K562 (cell line): ENCODE measurements around the gene SHROOM3. TPM values are rescaled to one million over a fixed set of nuclear protein-coding genes. Genes with fewer than 3 reads are reported as not detected.

Source experiments
- ATAC-seq: fragments of 200-7000 bp; cut with Tn5 transposase; 3 replicates; pipeline ENCODE4 v1.9.1; 2020; ENCODE audit warnings: moderate library complexity
- BruUV-seq: library from RNA; stranded (reverse); fragments of 400-500 nt; replicated peaks from 2 replicates; lab custom pipeline; 2021; lab: Mats Ljungman, UMichigan
- CTCF ChIA-PET: fragments of 300-600 bp; formaldehyde crosslinking; extraction: SDS; loops from one replicate; lab custom pipeline; 2021; ENCODE audit warnings: low intra/inter-chr PET ratio; lab: Yijun Ruan, JAX
- POLR2A ChIA-PET: fragments of 300-600, 350-650 bp; sonication (Branson Sonifier 250); formaldehyde crosslinking; extraction: SDS; loops from one replicate; lab custom pipeline; 2021; ENCODE audit warnings: antibody characterized with exemption, inconsistent platforms; lab: Yijun Ruan, JAX
- DNase-seq, 4 experiments: peaks; one replicate each; pipeline versions ENCODE4 v3.0.0 to v3.0.0-alpha.2; 2011 to 2018; ENCODE audit warnings: low spot score in 3 of 4, mixed read lengths in 3 of 4; ENCODE audit errors: extremely low read depth in 1 of 4
- FAIRE-seq: peaks from 2 replicates; lab custom pipeline; 2011; peaks lifted over from hg19 to GRCh38; lab: Jason Lieb, UNC
- H2AFZ ChIP-seq: 2 replicates; pipeline ENCODE4 v1.6.0; 2011; ENCODE audit warnings: low read depth, low read length, control low read depth, inconsistent platforms
- H3K27ac ChIP-seq: fragments of 200-600 bp; 3 replicates; pipeline ENCODE4 v1.8.0; 2011; ENCODE audit warnings: low read depth, mild to moderate bottlenecking, control low read depth, inconsistent platforms, low read length, moderate library complexity, mixed read lengths; ENCODE audit errors: extremely low read depth
- H3K27me3 ChIP-seq, 2 experiments: fragments of 300-600 bp in 1 of 2; 2 replicates in 1 of 2; 3 replicates in 1 of 2; pipeline versions ENCODE4 v1.6.0 to v1.8.0; 2011; ENCODE audit warnings: inconsistent platforms in 2 of 2, low read length in 2 of 2, mild to moderate bottlenecking in 1 of 2, mixed read lengths in 1 of 2, moderate library complexity in 1 of 2; ENCODE audit not compliant: control insufficient read depth in 2 of 2, insufficient read depth in 2 of 2
- H3K36me3 ChIP-seq: fragments of 300-600 bp; 3 replicates; pipeline ENCODE4 v1.8.0; 2011; ENCODE audit warnings: mild to moderate bottlenecking, low read length, inconsistent platforms; ENCODE audit not compliant: control insufficient read depth, insufficient read depth
- H3K4me1 ChIP-seq, 2 experiments: fragments of 200-600 bp in 1 of 2; replicated peaks in 1 of 2; 2 replicates in 1 of 2; 3 replicates in 1 of 2; pipeline versions ENCODE4 v1.5.1 to v1.8.0; 2011; ENCODE audit warnings: inconsistent platforms in 2 of 2, low read length in 2 of 2, mild to moderate bottlenecking in 1 of 2, mixed read lengths in 1 of 2, moderate library complexity in 1 of 2; ENCODE audit not compliant: control insufficient read depth in 2 of 2, insufficient read depth in 2 of 2
- H3K4me2 ChIP-seq: 2 replicates; pipeline ENCODE4 v1.6.1; 2011; ENCODE audit warnings: low read length, control low read depth, inconsistent platforms, mixed read lengths; ENCODE audit not compliant: insufficient read depth
- H3K4me3 ChIP-seq: fragments of 200-600 bp; sonication (generic), shearing (Covaris generic); 2 replicates; pipeline ENCODE4 v1.5.1; 2016; ENCODE audit warnings: control low read depth, inconsistent platforms
- H3K79me2 ChIP-seq: fragments of 200-600 bp; 3 replicates; pipeline ENCODE4 v1.8.0; 2011; ENCODE audit warnings: low read length, inconsistent platforms; ENCODE audit not compliant: control insufficient read depth, insufficient read depth
- H3K9ac ChIP-seq, 2 experiments: 2 replicates each; pipeline versions ENCODE4 v1.6.0 to v1.6.1; 2011; ENCODE audit warnings: low read depth in 2 of 2, low read length in 2 of 2, control low read depth in 1 of 2, inconsistent platforms in 1 of 2, mild to moderate bottlenecking in 1 of 2, mixed read lengths in 1 of 2; ENCODE audit not compliant: insufficient read depth in 1 of 2
- H3K9me1 ChIP-seq: one replicate; pipeline ENCODE4 v1.6.0; 2011; ENCODE audit warnings: inconsistent platforms, mild to moderate bottlenecking, low read length, moderate library complexity; ENCODE audit not compliant: control insufficient read depth, insufficient read depth
- H3K9me3 ChIP-seq: replicated peaks from 2 replicates; pipeline ENCODE4 v1.5.1; 2011; ENCODE audit warnings: low read depth, low read length, inconsistent platforms; ENCODE audit not compliant: control insufficient read depth, insufficient read depth
- H4K20me1 ChIP-seq: replicated peaks from 2 replicates; pipeline ENCODE4 v1.6.1; 2011; ENCODE audit warnings: low read length, inconsistent platforms, mixed read lengths; ENCODE audit not compliant: control insufficient read depth, insufficient read depth
- ARID1B ChIP-seq: fragments of 450-650 bp; IDR thresholded peaks from 2 replicates; pipeline ENCODE4 v1.6.1; 2016; ENCODE audit warnings: antibody characterized with exemption, mild to moderate bottlenecking, inconsistent platforms
- CREB5 ChIP-seq: fragments of 250-450 bp; sonication (Bioruptor Pico); IDR thresholded peaks from 2 replicates; pipeline ENCODE4 v1.5.0; 2020; ENCODE audit warnings: mild to moderate bottlenecking
- EHMT2 ChIP-seq: fragments of 450-650 bp; IDR thresholded peaks from 2 replicates; pipeline ENCODE4 v1.6.1; 2018; ENCODE audit warnings: antibody characterized with exemption
- EWSR1 ChIP-seq: fragments of 450-650 bp; IDR thresholded peaks from 2 replicates; pipeline ENCODE4 v1.6.1; 2018; ENCODE audit warnings: borderline replicate concordance, mild to moderate bottlenecking, low read depth, moderate library complexity; ENCODE audit not compliant: partially characterized antibody
- FOS ChIP-seq: IDR thresholded peaks from 3 replicates; pipeline ENCODE4 v1.6.1; 2011; ENCODE audit not compliant: insufficient read length; ENCODE audit errors: extremely low read depth
- FOXA3 ChIP-seq, 2 experiments: fragments of 450-650 bp in 1 of 2; sonication (generic) in 1 of 2; formaldehyde crosslinking; IDR thresholded peaks in 1 of 2; conservative IDR thresholded peaks in 1 of 2; 2 replicates each; pipeline versions ENCODE4 v1.4.0 to v1.8.0; 2020 to 2022; ENCODE audit warnings: mild to moderate bottlenecking in 2 of 2, missing genetic modification reagents in 1 of 2
- MTA1 ChIP-seq: fragments of 450-650 bp; IDR thresholded peaks from 2 replicates; pipeline ENCODE4 v1.6.1; 2017; ENCODE audit warnings: borderline replicate concordance
- SOX6 ChIP-seq: fragments of 450-650 bp; IDR thresholded peaks from 2 replicates; pipeline ENCODE4 v1.6.1; 2014; ENCODE audit warnings: mild to moderate bottlenecking
- TCFL5 ChIP-seq: fragments of 250-450 bp; sonication (Bioruptor Pico); conservative IDR thresholded peaks from 2 replicates; pipeline ENCODE4 v1.6.1; 2021; ENCODE audit warnings: mild to moderate bottlenecking, moderate library complexity, matching md5 sums
- U2AF1 ChIP-seq: fragments of 200-400 bp; formaldehyde crosslinking; optimal IDR thresholded peaks from 2 replicates; pipeline ENCODE3; 2017; ENCODE audit warnings: mild to moderate bottlenecking, low read depth, low read length, moderate library complexity
- ZBTB7A ChIP-seq: IDR thresholded peaks from 2 replicates; pipeline ENCODE4 v1.6.1; 2011; ENCODE audit warnings: low read depth, mild to moderate bottlenecking, low read length, moderate library complexity, borderline replicate concordance; ENCODE audit not compliant: control insufficient read depth
- ZNF324 ChIP-seq: fragments of 250-450 bp; sonication (Bioruptor Pico); IDR thresholded peaks from 2 replicates; pipeline ENCODE4 v1.4.0; 2020; ENCODE audit warnings: mild to moderate bottlenecking
- ZNF707 ChIP-seq: fragments of 250-450 bp; sonication (Bioruptor Pico); conservative IDR thresholded peaks from 2 replicates; pipeline ENCODE4 v1.8.0; 2022; ENCODE audit warnings: inconsistent platforms, mild to moderate bottlenecking, moderate library complexity
- WGBS: fragments of 100-300 bp; shearing (Covaris generic); methylation state at CpG from one replicate; pipeline ENCODE4 v1.1.6; 2016; ENCODE audit warnings: low coverage, mixed read lengths; ENCODE audit not compliant: insufficient coverage; ENCODE audit errors: missing lambda C conversion rate; 5-methylcytosine and 5-hydroxymethylcytosine counted together
- in situ Hi-C: fragments of 300-500 bp; cut with MboI; formaldehyde crosslinking; loops from 4 replicates; pipeline ENCODE4 v1.15.0; 2018; ENCODE audit warnings: inconsistent platforms, mixed read lengths
- intact Hi-C: fragments of 100-400 bp; cut with micrococcal nuclease; formaldehyde crosslinking; loops from 2 replicates; pipeline ENCODE4 v1.14.2; 2022
- polyA plus RNA-seq, 8 experiments: library from polyadenylated mRNA; depleted of rRNA in 4 of 8; stranded (reverse) in 5 of 8; unstranded in 3 of 8; fragments of >200 nt; fragmentation: Nextera tagmentation in 2 of 8; fragmentation: Illumina TruSeq in 1 of 8; extraction: Ambion mirVana in 2 of 8; extraction: Trizol in 1 of 8; gene quantifications; 2 replicates each; pipeline versions ENCODE4 v1.2.1 to v1.2.3, GENCODE V29; 2011 to 2014; ENCODE audit warnings: inconsistent platforms in 1 of 8, missing spikeins in 1 of 8
- total RNA-seq, 7 experiments: library from RNA; depleted of rRNA in 6 of 7; stranded (reverse); fragments of >200 nt in 6 of 7; fragmentation: Illumina TruSeq in 2 of 7; extraction: Trizol in 2 of 7; gene quantifications; 2 replicates each; pipeline versions ENCODE4 v1.2.1 to v1.2.3, GENCODE V29; 2011 to 2021; ENCODE audit warnings: low replicate concordance in 1 of 7
- TF ChIP-seq, protein P1 (sequence below): sonication (generic); formaldehyde crosslinking; IDR thresholded peaks from 2 replicates; pipeline ENCODE4 v1.8.0; 2023; ENCODE audit warnings: mild to moderate bottlenecking, missing genetic modification reagents

Gene SHROOM3
- total and polyA plus RNA-seq, 9 of the 15 experiments (the other 6 are each of a cell fraction or from before 2014, with no cell fraction given): 0.01 to 0.07 TPM; not detected in 7

GRCh38 chr4:76458825-76459224 is 23.8 kb downstream of the SHROOM3 start:
- in situ Hi-C loops: no loop called here
- BruUV-seq: no TSS peak
- peak overlapping the region; percentile 92 for H2AFZ ChIP-seq
- no peak overlapping the region for H3K4me3 ChIP-seq
- TF ChIP-seq ZBTB7A (no peak), ZNF707 (CRISPR knock-in tag) (no peak)
- no peaks in the 10 kb centered on the region for H3K79me2 ChIP-seq
- FAIRE-seq (no peak), DNase-seq (no peak), ATAC-seq (no peak)
- ChIA-PET POLR2A (no interaction called here), CTCF (no interaction called here)
- no peak overlapping the region for H3K4me2 ChIP-seq
- H4K20me1 ChIP-seq: no peaks in the 10 kb centered on the region
- no peaks in the 10 kb centered on the region for H3K9me1 ChIP-seq
- 64% methylated on average over 3 of the region's 3 CpGs for WGBS
- intact Hi-C loops: no loop called here
- no peak overlapping the region for H3K9ac ChIP-seq
- no peak overlapping the region for H3K27ac ChIP-seq
- no peaks in the 10 kb centered on the region for H3K36me3 ChIP-seq
- H3K9me3 ChIP-seq: 0 out of 2 replicates have a peak, but pooled peaks cover 2% of the 10 kb centered on the region
- no peaks in the 10 kb centered on the region for H3K27me3 ChIP-seq
- peaks cover 0 to 3% of the 10 kb centered on the region in 2 experiments; a peak in 1 of 5 replicates for H3K4me1 ChIP-seq

- no TSS peak for BruUV-seq
- no peaks in the 10 kb centered on the region for H3K9me1 ChIP-seq
- in situ Hi-C loops: no loop called here
- peak; percentile 84 for ATAC-seq
- CTCF ChIA-PET: no interaction called here
- 0 out of 2 replicates have a peak, but pooled peaks cover 2% of the 10 kb centered on the region for H3K9me3 ChIP-seq
- peak overlapping the region; percentile 92 for H2AFZ ChIP-seq
- peak; percentile 85 for FAIRE-seq
- peak overlapping the region; percentile 26 for H3K4me2 ChIP-seq
- H3K27ac ChIP-seq: peak overlapping the region; percentile 22; the same call in 2 of the 3 replicates
- no peaks in the 10 kb centered on the region for H3K36me3 ChIP-seq
- H3K27me3 ChIP-seq: no peaks in the 10 kb centered on the region
- peak in 3 of 4 experiments; percentile 12 to 44 (median 34) for DNase-seq
- H3K79me2 ChIP-seq: no peaks in the 10 kb centered on the region
- no peaks in the 10 kb centered on the region for H4K20me1 ChIP-seq
- POLR2A ChIA-PET: no interaction called here
- 26% methylated on average over 11 of the region's 11 CpGs for WGBS
- peak overlapping the region in 1 of 2 experiments; percentile 6; a peak in 1 of 4 replicates for H3K9ac ChIP-seq
- H3K4me1 ChIP-seq: peaks cover 0 to 3% of the 10 kb centered on the region in 2 experiments; a peak in 1 of 5 replicates
- intact Hi-C loops: no loop called here
- no peak overlapping the region for H3K4me3 ChIP-seq
- TF ChIP-seq EWSR1 (no peak), ARID1B (peak; percentile 62), SOX6 (0 out of 2 replicates have a peak, but pooled peaks have one; percentile 10), MTA1 (no peak), FOS (no peak), ZNF707 (CRISPR knock-in tag) (no peak), U2AF1 (no peak), FOXA3 (CRISPR knock-in tag; conservative IDR thresholded peaks at IDR 0.05 in 1 of 2, IDR thresholded peaks at IDR 0.05 in 1 of 2) (no peak), EHMT2 (peak; percentile 42; the same call in 1 of the 2 replicates), ZNF324 (CRISPR knock-in tag) (no peak), TCFL5 (no peak), CREB5 (CRISPR knock-in tag) (no peak)
- TF ChIP-seq, protein P1, sequence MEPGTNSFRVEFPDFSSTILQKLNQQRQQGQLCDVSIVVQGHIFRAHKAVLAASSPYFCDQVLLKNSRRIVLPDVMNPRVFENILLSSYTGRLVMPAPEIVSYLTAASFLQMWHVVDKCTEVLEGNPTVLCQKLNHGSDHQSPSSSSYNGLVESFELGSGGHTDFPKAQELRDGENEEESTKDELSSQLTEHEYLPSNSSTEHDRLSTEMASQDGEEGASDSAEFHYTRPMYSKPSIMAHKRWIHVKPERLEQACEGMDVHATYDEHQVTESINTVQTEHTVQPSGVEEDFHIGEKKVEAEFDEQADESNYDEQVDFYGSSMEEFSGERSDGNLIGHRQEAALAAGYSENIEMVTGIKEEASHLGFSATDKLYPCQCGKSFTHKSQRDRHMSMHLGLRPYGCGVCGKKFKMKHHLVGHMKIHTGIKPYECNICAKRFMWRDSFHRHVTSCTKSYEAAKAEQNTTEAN: no peak
Measured at GRCh38 chr4:76459291-76459723, 24.3 kb downstream of the SHROOM3 start.
